ENCODE measurements around the gene GLYR1.
A peak's percentile ranks its signal among the peaks of the same experiment; 100 is the strongest.

Gene GLYR1

DNA sequence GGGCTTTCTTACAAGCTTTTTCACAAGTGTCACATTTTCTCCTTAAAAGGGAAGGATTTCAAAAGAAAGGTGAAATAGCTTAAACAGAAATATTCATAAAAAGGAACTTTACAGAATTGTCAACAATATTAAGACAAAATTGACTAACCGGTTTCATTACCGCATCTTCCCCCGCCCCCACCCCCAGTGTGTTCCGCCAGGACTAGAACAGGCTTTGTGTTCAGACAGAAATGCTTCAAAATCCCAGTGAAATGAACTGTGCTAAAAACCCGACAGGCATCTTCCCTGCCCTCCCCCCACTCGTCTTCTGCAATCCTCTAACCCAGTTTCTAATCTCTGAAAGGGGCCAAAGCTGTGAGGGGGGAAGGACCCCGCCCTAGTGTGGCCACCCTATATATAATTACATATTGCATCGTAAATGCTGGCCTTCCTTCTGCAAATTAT is 43.7 kb downstream of the GLYR1 start:
- Histone ChIP-seq H3K36me3 (ENCODE audit: control insufficient read depth, insufficient read depth, low read length) (peaks cover 53% of the 10 kb centered on the region), H3K9ac (ENCODE audit: low read length) (peak overlapping the region; percentile 64), H3K4me3 (ENCODE audit: low read depth, low read length) (peak overlapping the region; percentile 62), H3K27me3 (ENCODE audit: control insufficient read depth, insufficient read depth, low read length) (no peaks in the 10 kb centered on the region), H3K4me1 (ENCODE audit: control insufficient read depth, insufficient read depth, low read length) (peaks cover 29% of the 10 kb centered on the region), H3K9me3 (ENCODE audit: control insufficient read depth, insufficient read depth, low read depth, low read length) (no peaks in the 10 kb centered on the region), H3K27ac (ENCODE audit: low read depth, low read length) (peak overlapping the region; percentile 91; the same call in 1 of the 2 replicates)

DNA sequence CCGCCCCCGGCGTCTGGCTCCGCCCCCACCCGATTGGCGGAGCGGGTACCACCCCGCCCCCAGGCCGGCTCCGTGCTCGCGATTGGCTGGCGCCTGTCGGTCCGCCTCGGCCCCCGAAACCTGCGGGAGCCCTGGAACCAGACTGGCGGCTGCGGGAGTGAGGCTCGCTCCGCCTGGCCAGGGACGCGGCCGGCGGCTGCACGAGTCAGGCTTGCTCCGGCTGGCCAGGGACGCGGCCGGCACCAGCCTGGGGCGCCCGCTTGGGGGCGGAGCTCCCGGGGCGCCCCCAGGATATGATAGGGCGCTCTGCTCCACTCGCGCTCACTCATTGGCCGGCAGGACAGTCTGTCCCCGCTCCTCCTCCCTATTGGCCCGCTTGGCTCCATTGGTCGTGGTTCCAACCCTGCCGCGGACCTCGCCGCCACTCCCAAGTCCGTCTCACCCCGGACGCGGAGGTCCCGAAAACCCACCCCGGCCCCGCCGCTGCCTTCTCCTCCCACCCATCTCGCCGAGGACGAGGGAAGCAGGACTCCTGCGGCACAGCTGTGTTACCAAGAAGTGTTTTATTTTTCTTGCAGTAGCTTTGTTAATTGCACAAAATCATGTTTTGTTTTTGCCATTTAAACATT is 44.3 kb downstream of the GLYR1 start:
- peaks cover 53% of the 10 kb centered on the region for H3K36me3 ChIP-seq (ENCODE audit: control insufficient read depth, insufficient read depth, low read length)
- peak overlapping the region; percentile 91 for H3K27ac ChIP-seq (ENCODE audit: low read depth, low read length)
- peak overlapping the region; percentile 83 for H3K9ac ChIP-seq (ENCODE audit: low read length)
- peak overlapping the region; percentile 62 for H3K4me3 ChIP-seq (ENCODE audit: low read depth, low read length)
- H3K27me3 ChIP-seq (ENCODE audit: control insufficient read depth, insufficient read depth, low read length) = no peaks in the 10 kb centered on the region
- H3K4me1 ChIP-seq (ENCODE audit: control insufficient read depth, insufficient read depth, low read length) = peaks cover 29% of the 10 kb centered on the region
- H3K9me3 ChIP-seq (ENCODE audit: control insufficient read depth, insufficient read depth, low read depth, low read length) = no peaks in the 10 kb centered on the region

GRCh38 chr16:4801962-4802658 is 45.0 kb downstream of the GLYR1 start, which contains the start of gene ROGDI:
TSS of gene ROGDI (minus strand) at chr16:4802633. CDS start at chr16:4802571, 62 bp downstream.
- Histone ChIP-seq H3K27ac (ENCODE audit: low read depth, low read length) (peak within 1 kb of the TSS; percentile 91), H3K4me1 (ENCODE audit: control insufficient read depth, insufficient read depth, low read length) (peaks cover 29% of the 10 kb centered on the region), H3K9ac (ENCODE audit: low read length) (peak within 1 kb of the TSS; percentile 83)

DNA sequence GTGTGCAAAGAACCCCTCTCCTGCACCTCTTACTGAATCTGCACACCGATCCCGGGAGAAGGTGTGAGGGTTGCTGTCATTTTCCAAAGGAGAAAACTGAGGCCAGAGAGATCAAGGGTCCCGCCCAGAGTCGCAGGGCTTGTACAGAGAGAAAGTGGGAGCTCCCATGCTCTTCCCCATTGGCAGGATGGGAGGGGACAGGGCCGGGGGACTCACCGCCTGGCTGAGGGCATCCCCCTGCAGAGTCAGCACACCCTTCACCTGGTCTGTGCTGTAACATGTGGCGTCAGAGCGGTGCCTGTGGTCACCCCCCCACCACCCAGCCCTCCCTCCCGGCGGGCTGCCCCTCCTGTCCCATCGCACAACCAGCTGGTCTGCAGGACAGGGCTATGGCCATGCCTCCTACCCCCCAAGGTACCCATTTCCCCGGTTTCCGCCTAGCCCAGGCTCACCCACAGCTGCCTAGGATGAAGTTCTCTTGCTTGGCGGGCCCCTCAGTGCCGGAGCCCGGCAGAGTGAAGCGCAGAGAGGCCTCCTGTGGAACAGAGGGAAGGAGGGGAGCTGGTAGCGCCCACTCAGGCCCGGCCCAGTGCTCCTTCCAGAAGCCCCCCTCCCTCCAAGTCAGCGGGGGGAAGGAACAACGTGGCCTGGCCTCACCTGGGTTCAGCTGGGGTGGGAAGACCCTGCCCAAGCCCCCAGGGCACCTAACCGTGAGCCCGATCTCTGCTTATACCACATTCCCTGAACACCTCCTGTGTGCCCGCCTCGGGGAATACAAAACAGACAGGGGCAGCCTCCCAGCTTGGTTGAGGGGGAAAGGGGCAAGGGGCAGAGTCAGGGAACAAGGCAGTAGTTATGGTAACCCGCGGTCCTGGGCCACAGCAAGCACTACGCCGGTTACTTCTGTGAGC is 45.8 kb downstream of the GLYR1 start:
- no peaks in the 10 kb centered on the region for H3K9me3 ChIP-seq (ENCODE audit: control insufficient read depth, insufficient read depth, low read depth, low read length)
- no peak overlapping the region for H3K27ac ChIP-seq (ENCODE audit: low read depth, low read length)
- peak overlapping the region; percentile 62 for H3K4me3 ChIP-seq (ENCODE audit: low read depth, low read length)
- no peaks in the 10 kb centered on the region for H3K27me3 ChIP-seq (ENCODE audit: control insufficient read depth, insufficient read depth, low read length)
- peak overlapping the region; percentile 83 for H3K9ac ChIP-seq (ENCODE audit: low read length)
- H3K4me1 ChIP-seq (ENCODE audit: control insufficient read depth, insufficient read depth, low read length) = peaks cover 29% of the 10 kb centered on the region
- peaks cover 50% of the 10 kb centered on the region for H3K36me3 ChIP-seq (ENCODE audit: control insufficient read depth, insufficient read depth, low read length)

More at GRCh38 chr16:4801962-4802658, 45.0 kb downstream of the GLYR1 start, which contains the start of gene ROGDI:
- Histone ChIP-seq H3K9me3 (ENCODE audit: control insufficient read depth, insufficient read depth, low read depth, low read length) (no peaks in the 10 kb centered on the region), H3K4me3 (ENCODE audit: low read depth, low read length) (peak within 1 kb of the TSS; percentile 62), H3K27me3 (ENCODE audit: control insufficient read depth, insufficient read depth, low read length) (no peaks in the 10 kb centered on the region), H3K36me3 (ENCODE audit: control insufficient read depth, insufficient read depth, low read length) (peaks cover 53% of the 10 kb centered on the region)

DNA sequence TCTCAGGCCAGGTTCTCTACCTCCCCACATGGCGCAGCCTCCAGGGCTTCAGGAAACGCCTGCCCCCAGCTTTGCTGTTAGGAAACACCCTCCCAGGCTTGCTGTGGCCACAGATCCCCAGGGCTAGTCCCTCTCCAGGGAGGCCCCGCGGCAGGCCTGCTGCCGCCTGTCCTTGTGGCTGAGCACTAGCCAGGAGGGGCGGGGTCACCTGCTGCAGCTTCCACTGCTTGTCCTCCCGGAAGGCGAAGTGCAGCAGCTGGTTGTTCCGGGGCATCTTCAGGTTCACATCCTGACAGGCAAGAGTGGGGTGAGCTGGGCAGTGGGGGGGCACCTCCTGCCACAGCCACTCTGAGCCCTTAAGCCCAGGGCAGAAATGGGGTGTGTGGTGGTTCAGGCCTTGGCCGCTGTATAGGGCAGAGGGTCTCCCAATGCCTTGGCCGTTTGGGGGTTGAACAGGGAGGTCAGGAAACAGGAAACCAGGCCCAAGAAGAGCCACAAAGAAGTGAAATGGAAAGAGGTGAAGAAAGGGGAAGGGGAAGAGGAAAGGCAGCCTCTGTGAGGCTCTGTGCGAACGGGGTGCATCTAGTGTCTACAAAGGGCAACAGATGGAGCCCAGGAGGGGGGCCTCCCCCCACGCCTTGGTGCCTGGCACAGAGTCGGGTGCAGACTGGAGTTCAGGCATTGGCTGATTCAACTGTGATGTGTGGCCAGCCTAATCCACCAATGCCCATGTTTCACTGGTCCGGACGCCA is 46.6 kb downstream of the GLYR1 start:
- no peak overlapping the region for H3K27ac ChIP-seq (ENCODE audit: low read depth, low read length)
- no peak overlapping the region for H3K9ac ChIP-seq (ENCODE audit: low read length)
- peaks cover 46% of the 10 kb centered on the region for H3K36me3 ChIP-seq (ENCODE audit: control insufficient read depth, insufficient read depth, low read length)
- no peaks in the 10 kb centered on the region for H3K9me3 ChIP-seq (ENCODE audit: control insufficient read depth, insufficient read depth, low read depth, low read length)
- H3K27me3 ChIP-seq (ENCODE audit: control insufficient read depth, insufficient read depth, low read length) = no peaks in the 10 kb centered on the region
- no peak overlapping the region for H3K4me3 ChIP-seq (ENCODE audit: low read depth, low read length)
- peaks cover 29% of the 10 kb centered on the region for H3K4me1 ChIP-seq (ENCODE audit: control insufficient read depth, insufficient read depth, low read length)

DNA sequence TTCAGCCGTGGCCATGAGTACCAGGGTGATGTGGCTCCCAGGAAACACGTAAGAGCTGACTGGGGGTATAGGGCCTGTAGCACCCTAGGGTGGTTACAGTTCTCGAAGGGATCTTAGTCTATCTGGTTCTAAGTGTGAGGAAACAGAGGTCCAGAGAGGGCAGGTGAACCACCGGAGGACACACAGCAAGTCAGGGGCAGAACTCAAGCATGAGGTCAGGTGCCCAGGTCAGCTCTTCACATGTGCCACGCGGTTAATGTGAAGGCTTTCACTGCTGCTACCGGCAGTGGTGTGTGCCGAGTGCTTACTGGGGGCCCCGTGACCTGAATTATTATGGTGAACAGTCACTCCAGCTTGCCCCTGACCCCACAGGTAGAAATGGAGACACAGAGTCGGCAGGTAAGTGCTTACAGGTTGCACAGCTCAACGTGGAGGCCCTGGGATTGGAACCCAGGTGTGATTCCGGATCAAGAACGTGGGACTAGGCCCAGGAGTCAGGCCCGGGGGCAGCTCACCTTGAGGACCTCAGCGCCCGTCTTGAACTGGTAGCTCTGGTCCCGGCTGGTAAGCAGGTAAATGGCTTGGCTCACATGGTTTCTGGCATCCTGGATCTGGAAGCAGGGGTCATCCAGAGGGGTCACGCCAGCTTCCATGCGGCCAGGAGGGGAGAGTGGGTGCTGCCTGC is 47.8 kb downstream of the GLYR1 start:
- H3K27ac ChIP-seq (ENCODE audit: low read depth, low read length) = no peak overlapping the region
- H3K36me3 ChIP-seq (ENCODE audit: control insufficient read depth, insufficient read depth, low read length) = peaks cover 34% of the 10 kb centered on the region
- H3K4me1 ChIP-seq (ENCODE audit: control insufficient read depth, insufficient read depth, low read length) = peaks cover 23% of the 10 kb centered on the region
- no peaks in the 10 kb centered on the region for H3K9me3 ChIP-seq (ENCODE audit: control insufficient read depth, insufficient read depth, low read depth, low read length)
- no peak overlapping the region for H3K9ac ChIP-seq (ENCODE audit: low read length)
- no peaks in the 10 kb centered on the region for H3K27me3 ChIP-seq (ENCODE audit: control insufficient read depth, insufficient read depth, low read length)
- no peak overlapping the region for H3K4me3 ChIP-seq (ENCODE audit: low read depth, low read length)

- no peaks in the 10 kb centered on the region for H3K9me3 ChIP-seq (ENCODE audit: control insufficient read depth, insufficient read depth, low read depth, low read length)
- peaks cover 14% of the 10 kb centered on the region for H3K4me1 ChIP-seq (ENCODE audit: control insufficient read depth, insufficient read depth, low read length)
- H3K4me3 ChIP-seq (ENCODE audit: low read depth, low read length) = no peak overlapping the region
- H3K9ac ChIP-seq (ENCODE audit: low read length) = no peak overlapping the region
- peaks cover 30% of the 10 kb centered on the region for H3K36me3 ChIP-seq (ENCODE audit: control insufficient read depth, insufficient read depth, low read length)
- no peak overlapping the region for H3K27ac ChIP-seq (ENCODE audit: low read depth, low read length)
- H3K27me3 ChIP-seq (ENCODE audit: control insufficient read depth, insufficient read depth, low read length) = no peaks in the 10 kb centered on the region
Measured at GRCh38 chr16:4798456-4798855, 48.6 kb downstream of the GLYR1 start.

DNA sequence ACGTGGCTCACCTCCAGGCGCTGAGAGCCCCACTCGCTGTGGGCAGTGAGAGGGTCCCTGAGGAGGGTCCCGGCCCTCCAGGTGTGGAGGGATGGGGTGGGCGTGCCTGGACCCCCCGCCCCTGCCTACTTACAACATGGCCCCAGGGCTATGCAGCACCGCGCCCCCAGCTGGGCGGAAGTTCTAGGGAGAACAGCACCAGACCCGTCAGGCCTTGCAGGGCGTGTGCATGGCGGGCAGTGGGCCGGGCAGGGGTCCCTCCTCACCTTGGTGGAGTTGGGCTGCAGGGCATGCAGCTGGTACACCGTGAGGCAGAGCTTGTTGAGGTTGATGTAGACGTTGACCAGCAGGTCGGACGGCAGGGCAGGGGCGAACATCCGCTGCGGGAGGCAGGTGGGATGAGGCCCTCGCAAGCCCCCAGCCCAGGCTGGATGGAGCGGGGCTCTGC is 49.3 kb downstream of the GLYR1 start:
- no peak overlapping the region for H3K27ac ChIP-seq (ENCODE audit: low read depth, low read length)
- H3K27me3 ChIP-seq (ENCODE audit: control insufficient read depth, insufficient read depth, low read length) = no peaks in the 10 kb centered on the region
- H3K9me3 ChIP-seq (ENCODE audit: control insufficient read depth, insufficient read depth, low read depth, low read length) = no peaks in the 10 kb centered on the region
- peaks cover 10% of the 10 kb centered on the region for H3K4me1 ChIP-seq (ENCODE audit: control insufficient read depth, insufficient read depth, low read length)
- no peak overlapping the region for H3K9ac ChIP-seq (ENCODE audit: low read length)
- H3K36me3 ChIP-seq (ENCODE audit: control insufficient read depth, insufficient read depth, low read length) = peaks cover 30% of the 10 kb centered on the region
- H3K4me3 ChIP-seq (ENCODE audit: low read depth, low read length) = no peak overlapping the region

- Histone ChIP-seq H3K4me1 (ENCODE audit: control insufficient read depth, insufficient read depth, low read length) (peaks cover 10% of the 10 kb centered on the region), H3K27ac (ENCODE audit: low read depth, low read length) (no peak overlapping the region)
Measured at GRCh38 chr16:4796982-4797804, 49.9 kb downstream of the GLYR1 start.

More at GRCh38 chr16:4796982-4797804, 49.9 kb downstream of the GLYR1 start:
- Histone ChIP-seq H3K9me3 (ENCODE audit: control insufficient read depth, insufficient read depth, low read depth, low read length) (no peaks in the 10 kb centered on the region), H3K27me3 (ENCODE audit: control insufficient read depth, insufficient read depth, low read length) (no peaks in the 10 kb centered on the region), H3K4me3 (ENCODE audit: low read depth, low read length) (no peak overlapping the region), H3K36me3 (ENCODE audit: control insufficient read depth, insufficient read depth, low read length) (peaks cover 30% of the 10 kb centered on the region), H3K9ac (ENCODE audit: low read length) (no peak overlapping the region)
